Keratinocyte (primary cell): ENCODE data around the gene CRLF3. TPM values are rescaled to one million over a fixed set of nuclear protein-coding genes. Genes with fewer than 3 reads are reported as not detected.

Experiments used
- DNase-seq: peaks from one replicate; pipeline ENCODE4 v3.0.0-alpha.2; 2011; ENCODE audit warnings: low read depth, missing footprints, low spot score
- FAIRE-seq: peaks from 2 replicates; lab custom pipeline; 2011; peaks lifted over from hg19 to GRCh38; lab: Jason Lieb, UNC
- H2AFZ ChIP-seq: 2 replicates; pipeline ENCODE4 v1.6.0; 2012; ENCODE audit warnings: low read length, control low read depth, inconsistent platforms; ENCODE audit not compliant: control insufficient read depth
- H3K27ac ChIP-seq: 2 replicates; pipeline ENCODE4 v1.5.1; 2011; ENCODE audit warnings: low read length; ENCODE audit not compliant: control insufficient read depth, insufficient read depth
- H3K27me3 ChIP-seq: 3 replicates; pipeline ENCODE4 v1.6.0; 2011; ENCODE audit warnings: low read length; ENCODE audit not compliant: control insufficient read depth, insufficient read depth; ENCODE audit errors: extremely low read depth
- H3K36me3 ChIP-seq, 2 experiments: 2 replicates in 1 of 2; 3 replicates in 1 of 2; pipeline ENCODE4 v1.5.1; 2011; ENCODE audit warnings: low read length in 2 of 2, mild to moderate bottlenecking in 1 of 2; ENCODE audit not compliant: control insufficient read depth in 2 of 2, insufficient read depth in 2 of 2; ENCODE audit errors: extremely low read depth in 1 of 2
- H3K4me1 ChIP-seq: 3 replicates; pipeline ENCODE4 v1.5.1; 2011; ENCODE audit warnings: low read length; ENCODE audit not compliant: control insufficient read depth, insufficient read depth; ENCODE audit errors: extremely low read depth
- H3K4me2 ChIP-seq: 3 replicates; pipeline ENCODE4 v1.6.0; 2011; ENCODE audit warnings: low read depth, low read length; ENCODE audit not compliant: control insufficient read depth, insufficient read depth; ENCODE audit errors: extremely low read depth
- H3K4me3 ChIP-seq, 3 experiments: fragments of 200-600 bp in 1 of 3; sonication (generic) in 1 of 3; 2 replicates in 2 of 3; 3 replicates in 1 of 3; pipeline ENCODE4 v1.5.1; 2011 to 2016; ENCODE audit warnings: low read length in 3 of 3, mild to moderate bottlenecking in 3 of 3, control low read depth in 2 of 3, inconsistent platforms in 1 of 3, low read depth in 1 of 3, mixed read lengths in 1 of 3, mixed run types in 1 of 3, moderate library complexity in 1 of 3; ENCODE audit not compliant: control insufficient read depth in 2 of 3, insufficient read depth in 2 of 3; ENCODE audit errors: extremely low read depth in 1 of 3
- H3K79me2 ChIP-seq: 2 replicates; pipeline ENCODE4 v1.6.0; 2012; ENCODE audit warnings: low read length; ENCODE audit not compliant: control insufficient read depth, insufficient read depth
- H3K9ac ChIP-seq: 3 replicates; pipeline ENCODE4 v1.6.0; 2011; ENCODE audit warnings: low read length; ENCODE audit not compliant: control insufficient read depth, insufficient read depth; ENCODE audit errors: extremely low read depth
- H3K9me1 ChIP-seq: 3 replicates; pipeline ENCODE4 v1.6.0; 2011; ENCODE audit warnings: low read length; ENCODE audit not compliant: control insufficient read depth, insufficient read depth; ENCODE audit errors: extremely low read depth
- H3K9me3 ChIP-seq: 2 replicates; pipeline ENCODE4 v1.5.1; 2012; ENCODE audit warnings: low read depth, low read length; ENCODE audit not compliant: control insufficient read depth
- H4K20me1 ChIP-seq: 3 replicates; pipeline ENCODE4 v1.6.0; 2011; ENCODE audit warnings: low read length; ENCODE audit not compliant: control insufficient read depth, insufficient read depth; ENCODE audit errors: extremely low read depth
- EZH2 ChIP-seq: IDR thresholded peaks from one replicate; pipeline ENCODE4 v1.6.1; 2012; ENCODE audit warnings: inconsistent platforms, mild to moderate bottlenecking, low read length, moderate library complexity
- dilution Hi-C: fragments of 300-500 bp; cut with MboI; formaldehyde crosslinking; loops from one replicate; pipeline ENCODE4 v1.7.0; 2020; ENCODE audit warnings: low sequenced_read_pairs; ENCODE audit not compliant: extremely low pct_ligation_motif_present
- polyA plus RNA-seq, 5 experiments: library from polyadenylated mRNA; depleted of rRNA in 3 of 5; stranded (reverse) in 3 of 5; stranded (forward) in 1 of 5; unstranded in 1 of 5; fragments of >200 nt; gene quantifications; 1 replicate in 1 of 5; 2 replicates in 3 of 5; 3 replicates in 1 of 5; pipeline versions ENCODE4 v1.2.1 to v1.2.3, GENCODE V29; 2011 to 2012; ENCODE audit warnings: missing spikeins in 2 of 5, low read depth in 1 of 5, low replicate concordance in 1 of 5
- TF ChIP-seq, protein P1 (sequence below), 3 experiments: IDR thresholded peaks in 1 of 3; conservative IDR thresholded peaks in 1 of 3; optimal IDR thresholded peaks in 1 of 3; 2 replicates in 2 of 3; 3 replicates in 1 of 3; pipeline versions ENCODE3 to v1.5.1; 2011; ENCODE audit warnings: low read length in 3 of 3, mild to moderate bottlenecking in 3 of 3, moderate library complexity in 2 of 3, control low read depth in 1 of 3, inconsistent platforms in 1 of 3; ENCODE audit not compliant: insufficient read depth in 2 of 3; ENCODE audit errors: extremely low read depth in 1 of 3

Gene CRLF3
- polyA plus RNA-seq, 1 donor (not counting 4 experiments of a cell fraction or from before 2014, with no cell fraction given), result 22.4 TPM

DNA sequence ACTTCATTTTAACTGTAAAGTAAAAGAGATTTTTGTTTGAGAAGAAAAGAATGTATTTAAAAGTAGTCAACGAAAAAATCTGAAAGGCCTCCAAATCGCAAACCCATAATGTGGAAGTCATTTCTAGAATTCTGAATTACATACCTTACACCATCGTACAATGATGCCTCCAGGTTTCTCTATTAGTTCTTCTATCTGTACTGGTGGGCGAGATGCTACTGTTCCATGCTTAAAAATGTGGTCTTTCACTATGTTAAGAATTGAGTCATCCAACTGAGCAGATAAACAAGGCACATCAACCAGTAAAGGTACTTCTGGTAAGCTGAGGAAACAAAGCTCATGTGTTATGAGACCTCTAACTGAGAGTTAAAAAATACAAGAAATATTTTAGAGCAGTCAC, 28.5 kb downstream of the CRLF3 start:
- no peak overlapping the region for H2AFZ ChIP-seq
- no peak overlapping the region for H3K4me3 ChIP-seq
- H3K36me3 ChIP-seq, result peaks cover 5 to 12% of the 10 kb centered on the region in 2 experiments
- DNase-seq, result no peak
- dilution Hi-C loops, result no loop called here
- H3K27ac ChIP-seq, result no peak overlapping the region
- H3K4me2 ChIP-seq, result no peak overlapping the region
- no peaks in the 10 kb centered on the region for H3K27me3 ChIP-seq
- H3K4me1 ChIP-seq, result peaks cover 7% of the 10 kb centered on the region
- no peaks in the 10 kb centered on the region for H3K9me3 ChIP-seq
- H3K9me1 ChIP-seq, result no peaks in the 10 kb centered on the region
- no peaks in the 10 kb centered on the region for H3K79me2 ChIP-seq
- no peak for FAIRE-seq
- H4K20me1 ChIP-seq, result no peaks in the 10 kb centered on the region
- no peak overlapping the region for H3K9ac ChIP-seq
- TF ChIP-seq EZH2, result no peak

DNA sequence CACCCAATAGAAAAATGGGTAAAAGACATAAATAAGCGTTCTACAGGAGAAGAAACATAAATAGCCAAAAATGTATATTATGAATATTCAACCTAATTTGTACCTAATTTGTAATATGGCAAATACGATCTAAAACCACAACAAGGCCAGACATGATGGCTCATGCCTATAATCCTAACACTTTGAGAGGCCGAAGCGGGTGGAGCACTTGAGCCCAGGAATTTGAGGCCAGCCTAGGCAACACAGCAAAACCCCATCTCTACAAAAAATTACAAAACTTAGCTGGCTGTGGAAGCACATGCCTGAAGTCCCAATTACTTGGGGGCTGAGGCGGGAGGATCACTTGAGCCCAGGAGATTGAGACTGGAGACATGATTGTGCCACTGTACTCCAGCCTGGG, 30.1 kb downstream of the CRLF3 start:
- DNase-seq, result no peak
- H3K27me3 ChIP-seq, result no peaks in the 10 kb centered on the region
- no peaks in the 10 kb centered on the region for H3K9me3 ChIP-seq
- peaks cover 6 to 15% of the 10 kb centered on the region in 2 experiments for H3K36me3 ChIP-seq
- TF ChIP-seq EZH2, result no peak
- TF ChIP-seq, protein P1, sequence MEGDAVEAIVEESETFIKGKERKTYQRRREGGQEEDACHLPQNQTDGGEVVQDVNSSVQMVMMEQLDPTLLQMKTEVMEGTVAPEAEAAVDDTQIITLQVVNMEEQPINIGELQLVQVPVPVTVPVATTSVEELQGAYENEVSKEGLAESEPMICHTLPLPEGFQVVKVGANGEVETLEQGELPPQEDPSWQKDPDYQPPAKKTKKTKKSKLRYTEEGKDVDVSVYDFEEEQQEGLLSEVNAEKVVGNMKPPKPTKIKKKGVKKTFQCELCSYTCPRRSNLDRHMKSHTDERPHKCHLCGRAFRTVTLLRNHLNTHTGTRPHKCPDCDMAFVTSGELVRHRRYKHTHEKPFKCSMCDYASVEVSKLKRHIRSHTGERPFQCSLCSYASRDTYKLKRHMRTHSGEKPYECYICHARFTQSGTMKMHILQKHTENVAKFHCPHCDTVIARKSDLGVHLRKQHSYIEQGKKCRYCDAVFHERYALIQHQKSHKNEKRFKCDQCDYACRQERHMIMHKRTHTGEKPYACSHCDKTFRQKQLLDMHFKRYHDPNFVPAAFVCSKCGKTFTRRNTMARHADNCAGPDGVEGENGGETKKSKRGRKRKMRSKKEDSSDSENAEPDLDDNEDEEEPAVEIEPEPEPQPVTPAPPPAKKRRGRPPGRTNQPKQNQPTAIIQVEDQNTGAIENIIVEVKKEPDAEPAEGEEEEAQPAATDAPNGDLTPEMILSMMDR (optimal IDR thresholded peaks at IDR 0.05 in 1 of 3, IDR thresholded peaks at IDR 0.05 in 1 of 3, conservative IDR thresholded peaks at IDR 0.05 in 1 of 3; ENCODE audit: extremely low read depth in 1 of 3, insufficient read depth in 2 of 3, low read length in 3 of 3), result no peak
- no peaks in the 10 kb centered on the region for H3K79me2 ChIP-seq
- H3K4me3 ChIP-seq, result no peak overlapping the region
- dilution Hi-C loops, result no loop called here
- no peaks in the 10 kb centered on the region for H3K9me1 ChIP-seq
- no peaks in the 10 kb centered on the region for H4K20me1 ChIP-seq
- FAIRE-seq, result no peak
- no peak overlapping the region for H2AFZ ChIP-seq
- H3K27ac ChIP-seq, result no peak overlapping the region
- no peak overlapping the region for H3K9ac ChIP-seq
- H3K4me2 ChIP-seq, result no peak overlapping the region
- peaks cover 7% of the 10 kb centered on the region for H3K4me1 ChIP-seq
